Measurements from ENCODE around the gene SIRT5.

SIRT5 gene

GRCh38 chr6:13574571-13575376 lies at the start of gene SIRT5:
Gene SIRT5 (plus strand): TSS chr6:13574601. CDS start chr6:13584111, 9,510 bp downstream.
- peaks cover 21% of the 10 kb centered on the region for H3K36me3 Mint-ChIP-seq (ENCODE audit: low read depth)
- H3K27me3 Mint-ChIP-seq: peaks cover 8% of the 10 kb centered on the region
- peak within 1 kb of the TSS; percentile 87 for H3K4me3 Mint-ChIP-seq
- peaks cover 37% of the 10 kb centered on the region for H3K4me1 Mint-ChIP-seq (ENCODE audit: low read depth)
- H3K9me3 Mint-ChIP-seq: no peaks in the 10 kb centered on the region
- intact Hi-C loops (cut with micrococcal nuclease): loop anchor here (2.0 to 10.0 kb wide), 5 partner anchors 40 to 380 kb away; partner anchors contain the start of genes GFOD1 and NOL7
- H3K27ac Mint-ChIP-seq: peak within 1 kb of the TSS; percentile 92

GRCh38 chr6:13524801-13525508 lies 49.4 kb upstream of the SIRT5 start:
- intact Hi-C loops (cut with micrococcal nuclease): loop anchor here (5.0 to 10.0 kb wide), 2 partner anchors 52 to 60 kb away; no protein-coding TSS in a partner anchor
- Mint-ChIP-seq H3K4me1 (ENCODE audit: low read depth) (peaks cover 40% of the 10 kb centered on the region), H3K27ac (peak overlapping the region; percentile 84), H3K4me3 (no peak overlapping the region), H3K27me3 (no peaks in the 10 kb centered on the region), H3K9me3 (no peaks in the 10 kb centered on the region), H3K36me3 (ENCODE audit: low read depth) (no peaks in the 10 kb centered on the region)

GRCh38 chr6:13526357-13526726 lies 48.1 kb upstream of the SIRT5 start:
- H3K27ac Mint-ChIP-seq: peak overlapping the region; percentile 84
- H3K9me3 Mint-ChIP-seq: no peaks in the 10 kb centered on the region
- H3K4me1 Mint-ChIP-seq (ENCODE audit: low read depth): peaks cover 40% of the 10 kb centered on the region
- H3K27me3 Mint-ChIP-seq: no peaks in the 10 kb centered on the region
- intact Hi-C loops (cut with micrococcal nuclease): loop anchor here (5.0 to 10.0 kb wide), 2 partner anchors 51 to 62 kb away; no protein-coding TSS in a partner anchor
- H3K36me3 Mint-ChIP-seq (ENCODE audit: low read depth): no peaks in the 10 kb centered on the region
- H3K4me3 Mint-ChIP-seq: no peak overlapping the region

GRCh38 chr6:13526727-13527670 lies 47.4 kb upstream of the SIRT5 start:
- Mint-ChIP-seq H3K9me3 (no peaks in the 10 kb centered on the region), H3K36me3 (ENCODE audit: low read depth) (no peaks in the 10 kb centered on the region), H3K27me3 (no peaks in the 10 kb centered on the region), H3K27ac (peak overlapping the region; percentile 84), H3K4me3 (peak overlapping the region; percentile 6), H3K4me1 (ENCODE audit: low read depth) (peaks cover 40% of the 10 kb centered on the region)
- intact Hi-C loops (cut with micrococcal nuclease): loop anchor here (5.0 to 10.0 kb wide), 2 partner anchors 50 to 62 kb away; no protein-coding TSS in a partner anchor

GRCh38 chr6:13527671-13528056 lies 46.7 kb upstream of the SIRT5 start:
- Mint-ChIP-seq H3K4me1 (ENCODE audit: low read depth) (peaks cover 40% of the 10 kb centered on the region), H3K27me3 (no peaks in the 10 kb centered on the region), H3K9me3 (no peaks in the 10 kb centered on the region), H3K36me3 (ENCODE audit: low read depth) (no peaks in the 10 kb centered on the region), H3K4me3 (no peak overlapping the region), H3K27ac (peak overlapping the region; percentile 84)
- intact Hi-C loops (cut with micrococcal nuclease): loop anchor here (5.0 to 10.0 kb wide), 2 partner anchors 50 to 63 kb away; no protein-coding TSS in a partner anchor

GRCh38 chr6:13528232-13528631 lies 46.2 kb upstream of the SIRT5 start:
- Mint-ChIP-seq H3K27me3 (no peaks in the 10 kb centered on the region), H3K4me1 (ENCODE audit: low read depth) (peaks cover 40% of the 10 kb centered on the region), H3K27ac (no peak overlapping the region), H3K4me3 (no peak overlapping the region), H3K9me3 (no peaks in the 10 kb centered on the region), H3K36me3 (ENCODE audit: low read depth) (no peaks in the 10 kb centered on the region)
- intact Hi-C loops (cut with micrococcal nuclease): loop anchor here (5.0 to 10.0 kb wide), 2 partner anchors 49 to 63 kb away; no protein-coding TSS in a partner anchor

GRCh38 chr6:13528777-13529343 lies 45.5 kb upstream of the SIRT5 start:
- Mint-ChIP-seq H3K9me3 (no peaks in the 10 kb centered on the region), H3K27me3 (no peaks in the 10 kb centered on the region), H3K36me3 (ENCODE audit: low read depth) (no peaks in the 10 kb centered on the region), H3K4me3 (no peak overlapping the region), H3K27ac (no peak overlapping the region), H3K4me1 (ENCODE audit: low read depth) (peaks cover 37% of the 10 kb centered on the region)
- intact Hi-C loops (cut with micrococcal nuclease): loop anchor here (5.0 to 10.0 kb wide), 2 partner anchors 48 to 64 kb away; no protein-coding TSS in a partner anchor

- H3K9me3 Mint-ChIP-seq: no peaks in the 10 kb centered on the region
- peaks cover 9% of the 10 kb centered on the region for H3K4me1 Mint-ChIP-seq (ENCODE audit: low read depth)
- H3K27ac Mint-ChIP-seq: no peak overlapping the region
- intact Hi-C loops (cut with micrococcal nuclease): no loop called here
- peaks cover 3% of the 10 kb centered on the region for H3K27me3 Mint-ChIP-seq
- H3K4me3 Mint-ChIP-seq: no peak overlapping the region
- H3K36me3 Mint-ChIP-seq (ENCODE audit: low read depth): no peaks in the 10 kb centered on the region
Observed at GRCh38 chr6:13531956-13532355, 42.4 kb upstream of the SIRT5 start.

- Mint-ChIP-seq H3K27ac (no peak overlapping the region), H3K4me1 (ENCODE audit: low read depth) (no peaks in the 10 kb centered on the region), H3K36me3 (ENCODE audit: low read depth) (no peaks in the 10 kb centered on the region), H3K4me3 (no peak overlapping the region), H3K9me3 (no peaks in the 10 kb centered on the region), H3K27me3 (peaks cover 3% of the 10 kb centered on the region)
- intact Hi-C loops (cut with micrococcal nuclease): no loop called here
Observed at GRCh38 chr6:13534536-13534935, 39.9 kb upstream of the SIRT5 start.

- Mint-ChIP-seq H3K27ac (no peak overlapping the region), H3K4me1 (ENCODE audit: low read depth) (no peaks in the 10 kb centered on the region), H3K9me3 (no peaks in the 10 kb centered on the region), H3K36me3 (ENCODE audit: low read depth) (no peaks in the 10 kb centered on the region), H3K27me3 (peaks cover 3% of the 10 kb centered on the region), H3K4me3 (no peak overlapping the region)
- intact Hi-C loops (cut with micrococcal nuclease): no loop called here
Observed at GRCh38 chr6:13535306-13535705, 39.1 kb upstream of the SIRT5 start.

GRCh38 chr6:13536796-13537526 lies 37.4 kb upstream of the SIRT5 start:
- Mint-ChIP-seq H3K9me3 (no peaks in the 10 kb centered on the region), H3K4me3 (no peak overlapping the region), H3K27ac (no peak overlapping the region), H3K27me3 (peaks cover 3% of the 10 kb centered on the region), H3K4me1 (ENCODE audit: low read depth) (no peaks in the 10 kb centered on the region), H3K36me3 (ENCODE audit: low read depth) (no peaks in the 10 kb centered on the region)
- intact Hi-C loops (cut with micrococcal nuclease): no loop called here

GRCh38 chr6:13537527-13537897 lies 36.9 kb upstream of the SIRT5 start:
- Mint-ChIP-seq H3K27me3 (peaks cover 3% of the 10 kb centered on the region), H3K36me3 (ENCODE audit: low read depth) (no peaks in the 10 kb centered on the region), H3K4me3 (no peak overlapping the region), H3K4me1 (ENCODE audit: low read depth) (no peaks in the 10 kb centered on the region), H3K27ac (no peak overlapping the region), H3K9me3 (no peaks in the 10 kb centered on the region)
- intact Hi-C loops (cut with micrococcal nuclease): no loop called here

All from dendritic cell treated with granulocyte-macrophage colony-stimulating factor and Interleukin-4, amounts not matched to agents 40 ng/mL and 50 ng/mL, for 4 days (primary cell).